Prostate gland (tissue), 2 donors: ENCODE measurements around the gene CXCR2.

Experiments used
- POLR2A ChIP-seq: fragments of 450-650 bp; IDR thresholded peaks from one replicate; pipeline ENCODE4 v1.6.1; 2016; ENCODE audit warnings: antibody characterized with exemption, mild to moderate bottlenecking
- TF ChIP-seq, protein P1 (sequence below), 4 experiments: fragments of 200-600 bp in 2 of 4; fragments of 450-650 bp in 2 of 4; sonication (generic) in 2 of 4; IDR thresholded peaks; 1 replicate in 3 of 4; 2 replicates in 1 of 4; pipeline ENCODE4 v1.5.1; 2016 to 2019; ENCODE audit warnings: antibody characterized with exemption in 4 of 4, mild to moderate bottlenecking in 2 of 4, moderate library complexity in 2 of 4

DNA sequence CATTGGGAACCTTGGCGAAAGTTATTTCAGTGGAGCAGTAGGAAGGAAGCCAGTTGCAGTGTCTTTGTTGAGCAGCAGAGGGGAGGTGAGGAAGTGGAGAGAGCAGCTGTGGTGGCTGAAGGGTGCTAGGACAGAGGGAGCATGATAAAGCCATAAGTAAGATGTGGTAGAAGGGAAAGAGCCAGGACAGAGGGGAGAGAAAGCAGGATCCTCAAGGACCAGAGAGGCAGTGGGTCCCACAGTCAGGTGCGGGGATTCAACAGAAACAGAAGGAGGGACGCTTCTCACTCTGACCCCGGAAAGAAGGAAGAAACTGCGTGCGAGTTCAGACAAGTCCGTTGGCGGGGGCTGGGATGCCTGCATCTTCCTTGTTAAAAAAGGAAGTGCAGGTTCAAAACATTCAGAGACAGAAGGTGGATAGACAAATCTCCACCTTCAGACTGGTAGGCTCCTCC lies at the start of gene CXCR2:
- TF ChIP-seq POLR2A = no peak
- TF ChIP-seq, protein P1, sequence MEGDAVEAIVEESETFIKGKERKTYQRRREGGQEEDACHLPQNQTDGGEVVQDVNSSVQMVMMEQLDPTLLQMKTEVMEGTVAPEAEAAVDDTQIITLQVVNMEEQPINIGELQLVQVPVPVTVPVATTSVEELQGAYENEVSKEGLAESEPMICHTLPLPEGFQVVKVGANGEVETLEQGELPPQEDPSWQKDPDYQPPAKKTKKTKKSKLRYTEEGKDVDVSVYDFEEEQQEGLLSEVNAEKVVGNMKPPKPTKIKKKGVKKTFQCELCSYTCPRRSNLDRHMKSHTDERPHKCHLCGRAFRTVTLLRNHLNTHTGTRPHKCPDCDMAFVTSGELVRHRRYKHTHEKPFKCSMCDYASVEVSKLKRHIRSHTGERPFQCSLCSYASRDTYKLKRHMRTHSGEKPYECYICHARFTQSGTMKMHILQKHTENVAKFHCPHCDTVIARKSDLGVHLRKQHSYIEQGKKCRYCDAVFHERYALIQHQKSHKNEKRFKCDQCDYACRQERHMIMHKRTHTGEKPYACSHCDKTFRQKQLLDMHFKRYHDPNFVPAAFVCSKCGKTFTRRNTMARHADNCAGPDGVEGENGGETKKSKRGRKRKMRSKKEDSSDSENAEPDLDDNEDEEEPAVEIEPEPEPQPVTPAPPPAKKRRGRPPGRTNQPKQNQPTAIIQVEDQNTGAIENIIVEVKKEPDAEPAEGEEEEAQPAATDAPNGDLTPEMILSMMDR (IDR thresholded peaks at IDR 0.05) = peak in 1 of 4 experiments; percentile 36
